Kidney (tissue), 22 donors: ENCODE results near the gene GBA3. TPM values are rescaled to one million over a fixed set of nuclear protein-coding genes. Genes with fewer than 3 reads are reported as not detected.

ENCODE experiments used
- DNase-seq, 5 donors: peaks; one replicate each; pipeline ENCODE4 v3.0.0-alpha.2; 2013 to 2020
- FAIRE-seq: peaks from 2 replicates; lab custom pipeline; 2012; peaks lifted over from hg19 to GRCh38; lab: Jason Lieb, UNC
- H3K27ac ChIP-seq, 2 donors: one replicate each; pipeline ENCODE4 v1.7.0; 2013; ENCODE audit warnings: low read depth in 2 of 2, low read length in 2 of 2, inconsistent platforms in 1 of 2
- H3K27me3 ChIP-seq: one replicate; pipeline ENCODE4 v1.7.1; 2013; ENCODE audit warnings: low read length, inconsistent platforms; ENCODE audit not compliant: control insufficient read depth, insufficient read depth
- H3K36me3 ChIP-seq, 3 donors: one replicate each; pipeline versions ENCODE4 v1.7.0 to v1.7.1; 2013; ENCODE audit warnings: low read length in 3 of 3, control low read depth in 1 of 3, inconsistent platforms in 1 of 3; ENCODE audit not compliant: insufficient read depth in 3 of 3, control insufficient read depth in 2 of 3
- H3K4me1 ChIP-seq, 3 donors: one replicate each; pipeline versions ENCODE4 v1.7.0 to v1.7.1; 2013; ENCODE audit warnings: low read length in 3 of 3, inconsistent platforms in 1 of 3, low read depth in 1 of 3; ENCODE audit not compliant: control insufficient read depth in 2 of 3, insufficient read depth in 2 of 3
- H3K4me3 ChIP-seq, 3 donors: one replicate each; pipeline versions ENCODE4 v1.7.0 to v1.8.1; 2013; ENCODE audit warnings: low read length in 3 of 3, control low read depth in 1 of 3, inconsistent platforms in 1 of 3
- H3K9ac ChIP-seq, 3 donors: one replicate each; pipeline versions ENCODE4 v1.7.0 to v1.7.1; 2013; ENCODE audit warnings: low read length in 3 of 3, control low read depth in 1 of 3, inconsistent platforms in 1 of 3
- H3K9me3 ChIP-seq, 3 donors: one replicate each; pipeline versions ENCODE4 v1.7.0 to v1.7.1; 2013; ENCODE audit warnings: low read length in 3 of 3, control low read depth in 1 of 3, inconsistent platforms in 1 of 3; ENCODE audit not compliant: control insufficient read depth in 2 of 3, insufficient read depth in 1 of 3
- CTCF ChIP-seq: IDR thresholded peaks from 3 replicates; pipeline ENCODE4 v1.5.1; 2012; ENCODE audit warnings: mild to moderate bottlenecking, moderate library complexity, borderline replicate concordance; ENCODE audit not compliant: insufficient read depth; ENCODE audit errors: extremely low read depth
- intact Hi-C: fragments of 100-400 bp; cut with DNase I; formaldehyde crosslinking; loops from one replicate; pipeline ENCODE4 v1.11.1; 2022
- long read RNA-seq, 10 donors: library from polyadenylated mRNA in 1 of 10; unstranded in 1 of 10; transcript quantifications; one replicate each; pipeline ENCODE4 v2.0.0 and lab custom pipeline, GENCODE V29; 2021 to 2026
- polyA plus RNA-seq: library from polyadenylated mRNA; stranded (reverse); fragments of 350-450 nt; fragmentation: Illumina TruSeq; extraction: RNeasy Lipid Tissue Mini Kit (QIAGEN cat#74804); gene quantifications from one replicate; pipeline ENCODE4 v1.2.3, GENCODE V29; 2014; ENCODE audit warnings: low read depth, low replicate concordance; ENCODE audit not compliant: insufficient read depth
- total RNA-seq: library from RNA; stranded (reverse); fragmentation: NEBNext Ultra II Directional; extraction: Animal tissue kit (Norgen Biotek cat#: 25700); gene quantifications from one replicate; pipeline ENCODE4 v1.2.1, GENCODE V29; 2021
- donor health status: control.
- donor health status: control.
- donor health status: control.
- donor health status: control.
- donor health status: control.
- donor health status: DM: yes; HTN: yes; CAD: no.
- donor health status: Normal renal cell carcinoma (clear cell type).

Gene GBA3
- total RNA-seq: 40.9 TPM
- 59.0 TPM for polyA plus RNA-seq
- long read RNA-seq, donor 1, partial matches to known transcripts: 0 of 3 reads
- long read RNA-seq, donor 1, other reads (novel, unspliced or antisense): 0 of 3 reads
- long read RNA-seq, donor 2, transcript GBA3-203 (5 exons, 2,164 nt): major isoform, 6 of 9 reads
- long read RNA-seq, donor 2, partial matches to known transcripts: 0 of 9 reads
- long read RNA-seq, donor 2, other reads (novel, unspliced or antisense): 0 of 9 reads
- long read RNA-seq, donor 3, partial matches to known transcripts: 5 of 9 reads
- long read RNA-seq, donor 3, other reads (novel, unspliced or antisense): 0 of 9 reads
- long read RNA-seq, donor 4, partial matches to known transcripts: 0 of 4 reads
- long read RNA-seq, donor 4, other reads (novel, unspliced or antisense): 0 of 4 reads
- long read RNA-seq, donor 5, partial matches to known transcripts: 0 of 1 reads
- long read RNA-seq, donor 5, other reads (novel, unspliced or antisense): 0 of 1 reads
- long read RNA-seq, donor 6, partial matches to known transcripts: 0 of 7 reads
- long read RNA-seq, donor 6, other reads (novel, unspliced or antisense): 0 of 7 reads
- long read RNA-seq, donor 7, transcript GBA3-205 (5 exons, 2,018 nt): major isoform, 11 of 32 reads
- long read RNA-seq, donor 7, transcript GBA3-203 (5 exons, 2,164 nt): minor isoform, 7 of 32 reads
- long read RNA-seq, donor 7, partial matches to known transcripts: 3 of 32 reads
- long read RNA-seq, donor 7, other reads (novel, unspliced or antisense): 8 of 32 reads
- long read RNA-seq, donor 8, partial matches to known transcripts: 0 of 2 reads
- long read RNA-seq, donor 8, other reads (novel, unspliced or antisense): 0 of 2 reads
- long read RNA-seq, donor 9, partial matches to known transcripts: 0 of 2 reads
- long read RNA-seq, donor 9, other reads (novel, unspliced or antisense): 0 of 2 reads
- long read RNA-seq, donor 10, partial matches to known transcripts: 8 of 11 reads
- long read RNA-seq, donor 10, other reads (novel, unspliced or antisense): 0 of 11 reads

- intact Hi-C loops: loop anchor here (10.0 kb wide), 1 partner anchor 908 kb away; no protein-coding TSS in a partner anchor
- no peak for TF ChIP-seq CTCF
- H3K9ac ChIP-seq: peak within 1 kb of the TSS in 1 of 3 donors; percentile 12
- no peaks in the 10 kb centered on the region for H3K27me3 ChIP-seq
- no peak for DNase-seq
- H3K9me3 ChIP-seq: no peaks in the 10 kb centered on the region
- FAIRE-seq: no peak
- H3K27ac ChIP-seq: no peak within 1 kb of the TSS
- peak within 1 kb of the TSS in 2 of 3 donors; percentile 47 to 56 for H3K4me3 ChIP-seq
- H3K36me3 ChIP-seq: no peaks in the 10 kb centered on the region
- peaks cover 0 to 5% (median 0%) of the 10 kb centered on the region in 3 donors for H3K4me1 ChIP-seq
These were observed at the start of gene GBA3 for GRCh38 chr4:22692736-22693135. Gene GBA3, plus strand, starts transcription at chr4:22692937.

- intact Hi-C loops: no loop called here
- Histone ChIP-seq H3K4me3 (no peak overlapping the region), H3K27me3 (no peaks in the 10 kb centered on the region), H3K9me3 (peaks cover 0 to 5% (median 0%) of the 10 kb centered on the region in 3 donors), H3K36me3 (no peaks in the 10 kb centered on the region), H3K9ac (no peak overlapping the region), H3K27ac (no peak overlapping the region), H3K4me1 (no peaks in the 10 kb centered on the region)
- DNase-seq: no peak
- TF ChIP-seq CTCF: no peak
- no peak for FAIRE-seq
These were observed 48.8 kb upstream of the GBA3 start for GRCh38 chr4:22643952-22644351.

GRCh38 chr4:22645481-22646182 is 47.1 kb upstream of the GBA3 start:
- no peak for FAIRE-seq
- TF ChIP-seq CTCF: no peak
- Histone ChIP-seq H3K36me3 (no peaks in the 10 kb centered on the region), H3K4me1 (no peaks in the 10 kb centered on the region), H3K27me3 (no peaks in the 10 kb centered on the region), H3K9ac (no peak overlapping the region), H3K27ac (no peak overlapping the region), H3K9me3 (peaks cover 0 to 3% (median 0%) of the 10 kb centered on the region in 3 donors), H3K4me3 (no peak overlapping the region)
- DNase-seq: no peak
- intact Hi-C loops: no loop called here
